Mesothelial cell of epicardium (in vitro differentiated cells): ENCODE results near the gene EXOC4. TPM values are rescaled to one million over a fixed set of nuclear protein-coding genes. Genes with fewer than 3 reads are reported as not detected.

ENCODE experiments used
- DNase-seq, 2 experiments: peaks; one replicate each; pipeline ENCODE4 v3.0.0; 2021; ENCODE audit warnings: low spot score in 2 of 2; ENCODE audit not compliant: unreplicated experiment in 2 of 2
- H3K27ac Mint-ChIP-seq: 2 replicates; pipeline ENCODE4 v1.8.0; 2021; ENCODE audit warnings: mixed read lengths
- H3K27me3 Mint-ChIP-seq: 2 replicates; pipeline ENCODE4 v1.8.0; 2021; ENCODE audit warnings: low read depth, mixed read lengths
- H3K36me3 Mint-ChIP-seq: 2 replicates; pipeline ENCODE4 v1.8.0; 2021; ENCODE audit warnings: mixed read lengths
- H3K4me1 Mint-ChIP-seq: 2 replicates; pipeline ENCODE4 v1.8.0; 2021; ENCODE audit warnings: mixed read lengths
- H3K4me3 Mint-ChIP-seq: 2 replicates; pipeline ENCODE4 v1.8.0; 2021; ENCODE audit warnings: mild to moderate bottlenecking, moderate library complexity, mixed read lengths
- H3K9me3 Mint-ChIP-seq: 2 replicates; pipeline ENCODE4 v1.8.0; 2021; ENCODE audit warnings: mixed read lengths
- CTCF ChIP-seq: fragments of 200-600 bp; sonication (generic); IDR thresholded peaks from one replicate; pipeline ENCODE4 v1.5.0; 2021; ENCODE audit warnings: antibody characterized with exemption; ENCODE audit not compliant: unreplicated experiment
- total RNA-seq: library from RNA; stranded (reverse); gene quantifications from 3 replicates; pipeline ENCODE4 v1.2.1, GENCODE V29; 2021

Gene EXOC4
- total RNA-seq, 1 donor from 2014 or later = 105 TPM

DNA sequence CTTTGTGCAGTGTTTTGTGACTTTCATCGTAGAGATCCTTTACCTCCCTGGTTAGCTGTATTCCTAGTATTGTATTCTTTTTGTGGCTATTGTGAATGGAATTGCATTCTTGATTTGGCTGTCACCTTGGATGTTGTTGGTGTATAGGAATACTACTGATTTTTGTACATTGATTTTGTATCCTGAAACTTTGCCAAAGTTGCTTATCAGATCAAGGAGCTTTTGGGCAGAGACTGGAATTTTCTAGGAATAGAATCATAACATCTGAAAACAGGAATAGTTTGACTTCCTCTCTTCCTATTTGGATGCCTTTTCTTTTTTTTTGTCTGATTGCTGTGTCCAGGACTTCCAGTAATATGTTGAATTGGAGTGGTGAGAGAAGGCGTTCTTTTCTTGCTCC, 590.5 kb downstream of the EXOC4 start:
- no peak for DNase-seq
- H3K36me3 Mint-ChIP-seq = peaks cover 4% of the 10 kb centered on the region
- H3K4me3 Mint-ChIP-seq = no peak overlapping the region
- TF ChIP-seq CTCF = no peak
- no peak overlapping the region for H3K27ac Mint-ChIP-seq
- H3K9me3 Mint-ChIP-seq = peaks cover 16% of the 10 kb centered on the region
- no peaks in the 10 kb centered on the region for H3K27me3 Mint-ChIP-seq
- H3K4me1 Mint-ChIP-seq = peaks cover 4% of the 10 kb centered on the region

- H3K4me3 Mint-ChIP-seq = no peak overlapping the region
- H3K4me1 Mint-ChIP-seq = peaks cover 2% of the 10 kb centered on the region
- no peaks in the 10 kb centered on the region for H3K27me3 Mint-ChIP-seq
- no peak for DNase-seq
- no peak for TF ChIP-seq CTCF
- H3K36me3 Mint-ChIP-seq = peaks cover 4% of the 10 kb centered on the region
- H3K9me3 Mint-ChIP-seq = peaks cover 16% of the 10 kb centered on the region
- H3K27ac Mint-ChIP-seq = no peak overlapping the region
Observed at GRCh38 chr7:133845005-133845404, 592.1 kb downstream of the EXOC4 start.

DNA sequence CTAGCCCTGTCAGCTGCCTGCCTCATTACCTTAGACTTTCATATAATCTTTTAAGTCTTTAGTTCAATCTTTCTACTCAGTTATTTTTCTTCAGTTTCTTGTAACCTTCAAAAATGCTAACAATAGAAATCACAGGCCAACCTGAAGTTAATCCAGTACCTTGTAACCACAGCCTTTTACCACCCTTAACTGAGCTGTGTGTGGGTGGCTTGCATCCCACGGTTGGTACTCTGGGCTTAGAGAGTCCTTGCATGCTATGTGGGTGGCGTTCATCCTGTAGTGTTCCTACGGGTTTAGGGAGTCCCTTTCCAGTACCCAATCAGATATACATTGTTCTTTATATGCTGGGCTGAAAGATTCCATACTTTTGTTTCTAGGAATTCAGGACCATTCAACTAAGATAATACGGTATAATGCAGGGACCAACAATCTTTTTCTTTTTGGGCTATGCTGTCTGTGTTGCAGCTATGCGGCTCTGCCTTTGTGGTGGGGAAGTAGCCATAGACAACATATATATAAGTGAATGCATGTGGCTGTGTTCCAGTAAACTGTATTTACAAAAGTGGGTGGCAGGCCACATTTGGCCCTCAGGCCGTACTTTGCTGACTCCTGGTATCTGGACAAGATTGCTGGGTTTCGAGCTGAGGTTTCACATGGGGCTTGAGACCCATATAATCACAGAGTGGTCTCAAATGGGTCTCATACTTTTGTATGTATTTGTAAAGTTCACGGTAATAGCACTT, 593.5 kb downstream of the EXOC4 start:
- H3K9me3 Mint-ChIP-seq = peaks cover 16% of the 10 kb centered on the region
- H3K27me3 Mint-ChIP-seq = no peaks in the 10 kb centered on the region
- H3K36me3 Mint-ChIP-seq = peaks cover 4% of the 10 kb centered on the region
- no peak overlapping the region for H3K4me3 Mint-ChIP-seq
- DNase-seq = no peak
- no peak overlapping the region for H3K27ac Mint-ChIP-seq
- no peak for TF ChIP-seq CTCF
- H3K4me1 Mint-ChIP-seq = peaks cover 2% of the 10 kb centered on the region

GRCh38 chr7:133850497-133851280, 597.8 kb downstream of the EXOC4 start:
- TF ChIP-seq CTCF = no peak
- H3K36me3 Mint-ChIP-seq = no peaks in the 10 kb centered on the region
- H3K4me3 Mint-ChIP-seq = no peak overlapping the region
- H3K27ac Mint-ChIP-seq = no peak overlapping the region
- DNase-seq = no peak
- H3K9me3 Mint-ChIP-seq = no peaks in the 10 kb centered on the region
- no peaks in the 10 kb centered on the region for H3K27me3 Mint-ChIP-seq
- H3K4me1 Mint-ChIP-seq = peaks cover 8% of the 10 kb centered on the region

DNA sequence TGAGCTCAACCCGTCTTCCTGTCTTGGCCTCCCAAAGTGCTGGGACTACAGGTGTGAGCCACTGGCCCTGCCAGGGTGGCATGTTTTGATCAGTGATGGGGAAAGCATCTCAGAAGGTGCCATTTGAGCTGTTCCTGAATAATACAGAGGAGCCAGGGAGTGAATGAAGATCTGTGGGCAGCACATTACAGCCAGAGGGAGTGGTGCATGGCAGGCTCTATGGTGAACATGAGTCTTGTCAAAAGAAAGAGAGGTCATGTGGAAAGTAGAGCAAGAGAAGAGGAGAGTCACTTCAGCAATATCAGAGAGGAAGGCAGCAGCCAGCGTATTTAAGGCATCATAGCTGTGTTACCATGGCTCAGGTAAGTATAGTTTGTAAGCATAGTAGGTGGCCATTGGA, 598.5 kb downstream of the EXOC4 start:
- Mint-ChIP-seq H3K36me3 (no peaks in the 10 kb centered on the region), H3K4me1 (peaks cover 6% of the 10 kb centered on the region), H3K27me3 (no peaks in the 10 kb centered on the region), H3K4me3 (no peak overlapping the region), H3K9me3 (no peaks in the 10 kb centered on the region), H3K27ac (no peak overlapping the region)
- no peak for DNase-seq
- TF ChIP-seq CTCF = no peak
